ENCODE data around the gene VWDE.

Gene VWDE

DNA sequence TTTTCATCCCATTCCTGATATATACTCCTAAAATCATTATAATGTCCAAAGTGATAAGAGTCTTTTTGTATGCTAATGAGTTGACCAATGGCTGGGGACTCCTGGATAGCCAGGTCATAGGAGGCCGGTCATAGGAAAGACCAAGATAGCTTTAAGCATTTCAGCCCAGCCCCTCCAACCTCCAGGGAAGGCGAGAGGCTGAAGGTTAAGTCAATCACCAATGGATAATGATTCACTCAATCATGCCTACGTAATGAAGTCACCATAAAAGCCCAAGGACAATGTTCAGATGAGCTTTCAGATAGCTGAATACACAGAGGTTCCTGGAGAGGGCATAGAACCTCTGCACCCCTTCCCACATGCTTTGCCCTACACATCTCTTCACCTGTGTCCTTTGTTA, 75.7 kb downstream of the VWDE start:
- DNase-seq = no peak

DNA sequence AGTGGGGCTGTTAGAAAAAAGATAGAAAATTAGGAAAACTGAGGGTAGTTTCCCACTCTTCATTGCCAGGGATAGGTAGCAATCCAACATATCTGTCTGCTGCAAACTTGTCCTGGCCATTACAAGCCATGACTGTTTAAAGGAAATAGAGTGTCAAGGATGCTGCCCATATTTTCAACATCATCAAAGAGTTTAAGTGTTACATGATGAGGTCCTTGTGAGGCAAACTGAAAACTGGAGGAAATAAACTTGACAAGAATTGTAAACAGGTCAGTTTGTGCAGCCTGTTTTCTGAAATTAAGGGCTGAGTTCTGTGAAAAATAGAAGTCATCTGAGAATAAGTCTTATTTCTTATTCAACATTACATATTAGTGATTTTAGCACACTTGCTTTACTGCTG, 78.0 kb downstream of the VWDE start:
- DNase-seq = no peak

DNA sequence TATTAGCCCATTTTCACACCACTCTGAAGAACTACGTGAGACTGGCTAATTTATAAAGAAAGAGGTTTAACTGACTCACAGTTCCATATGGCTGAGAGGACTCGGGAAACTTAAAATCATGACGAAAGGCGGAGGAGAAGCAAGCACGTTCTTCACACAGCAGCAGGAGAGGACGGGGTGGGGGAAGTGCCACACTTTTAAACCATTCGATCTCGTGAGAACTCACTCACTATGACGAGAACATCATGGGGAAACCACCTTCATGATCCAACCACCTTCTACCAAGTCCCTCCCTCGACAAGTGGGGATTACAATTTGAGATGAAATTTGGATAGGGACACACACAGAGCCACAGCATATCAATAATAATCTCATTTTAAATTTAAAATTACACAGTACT, 80.2 kb downstream of the VWDE start:
- peak; percentile 16 for DNase-seq

DNA sequence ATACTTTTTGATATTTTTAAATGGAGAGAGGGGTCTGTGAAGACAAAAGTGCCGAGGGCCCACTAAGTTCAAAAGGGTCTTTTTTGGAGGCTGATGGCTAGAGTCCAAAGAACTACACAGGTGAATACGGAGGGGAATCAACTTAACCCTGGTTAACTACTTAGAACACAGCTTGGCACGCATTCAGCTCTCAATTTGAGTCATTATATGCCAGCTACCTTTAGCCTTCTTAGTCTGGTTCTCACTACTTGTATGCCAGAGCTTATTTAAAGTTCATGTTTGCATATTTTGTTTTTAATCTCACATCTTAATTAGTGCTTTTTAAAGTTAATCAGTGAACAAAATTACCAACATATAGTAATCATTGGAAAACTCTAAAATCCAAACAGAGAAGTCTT, 80.8 kb downstream of the VWDE start:
- no peak for DNase-seq

DNA sequence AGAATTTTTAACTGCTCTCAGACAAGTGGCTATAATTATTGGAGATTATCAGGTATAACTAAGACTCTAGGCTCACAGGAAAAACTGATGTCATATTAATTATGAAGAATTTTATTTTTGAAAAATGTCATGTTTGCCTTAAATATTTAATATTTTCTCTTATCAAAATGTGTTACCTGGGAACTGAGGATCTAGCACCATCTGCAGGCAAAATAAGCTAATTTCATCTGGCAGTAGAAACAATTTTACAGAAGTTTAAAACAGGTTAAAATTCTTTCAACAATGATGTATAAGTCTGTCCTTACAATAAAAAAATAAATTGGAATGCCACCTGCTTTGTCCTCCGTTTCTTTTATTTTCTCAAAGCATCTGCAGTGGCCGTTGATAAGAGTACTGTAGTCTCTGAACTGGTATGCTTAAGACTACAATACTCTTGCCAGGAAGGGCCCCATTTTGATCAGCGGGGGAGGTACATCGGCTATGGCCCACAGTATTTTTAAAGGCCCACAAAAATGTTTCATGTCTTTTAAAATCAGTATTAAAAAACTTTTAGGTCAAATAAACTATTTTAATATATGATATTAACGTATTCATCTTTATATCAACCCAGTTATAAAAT, 81.3 kb downstream of the VWDE start:
- DNase-seq = peak; percentile 34

DNA sequence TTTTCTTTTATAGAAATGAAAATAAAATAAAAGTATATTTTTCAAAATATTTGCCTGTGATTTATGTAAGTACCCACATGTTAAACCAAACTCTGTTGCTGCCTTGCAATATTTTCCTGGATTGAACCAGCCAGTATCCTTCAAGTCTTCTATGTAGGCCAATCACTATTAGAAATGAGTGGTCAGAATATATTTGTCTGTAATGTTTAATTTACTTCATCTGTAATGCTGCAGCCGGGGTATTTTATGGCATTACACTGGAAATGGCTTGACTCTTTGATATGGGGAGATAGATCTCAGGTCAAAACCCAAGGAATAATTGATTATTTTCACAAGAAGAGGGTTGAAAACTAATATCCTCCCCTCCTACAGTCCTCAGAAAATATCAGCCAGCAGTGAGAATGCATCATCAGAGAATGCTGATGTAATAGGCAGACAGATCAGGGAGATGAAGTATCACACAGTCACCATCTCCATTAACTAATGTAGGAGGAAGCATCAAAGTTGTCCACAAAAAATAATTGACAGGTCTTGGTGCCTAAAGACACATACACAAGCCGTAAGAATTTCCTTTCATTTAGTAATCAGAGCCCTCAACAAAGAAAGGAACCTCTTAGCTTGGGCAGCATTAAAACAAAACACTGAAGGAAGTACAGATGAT, 82.5 kb downstream of the VWDE start:
- DNase-seq = no peak

DNA sequence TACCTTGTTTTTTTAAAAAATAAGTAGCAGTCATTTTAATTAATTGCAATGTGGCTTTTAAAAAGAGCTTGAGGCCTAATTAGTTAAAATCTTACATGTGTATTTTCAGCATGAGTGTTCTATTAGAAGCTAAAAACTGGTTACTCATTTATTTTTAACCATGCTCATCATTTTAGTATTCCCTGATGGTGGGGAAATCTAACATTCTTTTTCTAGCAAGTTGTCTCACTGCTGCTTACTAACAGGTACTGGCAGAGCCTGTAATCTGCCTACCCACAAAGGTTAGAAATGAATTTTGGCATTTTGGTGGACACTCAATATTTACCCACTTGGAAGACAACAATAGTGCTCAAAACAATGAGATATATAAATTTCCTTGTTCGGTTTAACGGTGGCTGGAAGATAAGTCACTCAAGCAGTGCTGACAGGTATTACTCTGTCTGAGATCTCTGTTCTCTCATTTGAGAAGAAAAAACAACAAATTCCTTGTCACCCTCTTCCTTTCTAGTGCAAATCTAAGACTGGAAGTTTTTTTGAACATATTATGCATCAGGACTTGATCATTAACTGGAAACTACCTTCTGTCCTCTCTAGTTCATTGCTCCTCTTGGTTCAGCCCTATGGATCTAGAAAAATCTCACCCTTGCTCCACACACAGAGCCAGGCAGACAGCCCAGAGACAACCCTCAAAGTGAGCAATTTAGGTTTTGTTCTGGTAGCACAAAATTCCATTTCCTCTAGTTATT, 83.3 kb downstream of the VWDE start:
- DNase-seq = no peak

DNA sequence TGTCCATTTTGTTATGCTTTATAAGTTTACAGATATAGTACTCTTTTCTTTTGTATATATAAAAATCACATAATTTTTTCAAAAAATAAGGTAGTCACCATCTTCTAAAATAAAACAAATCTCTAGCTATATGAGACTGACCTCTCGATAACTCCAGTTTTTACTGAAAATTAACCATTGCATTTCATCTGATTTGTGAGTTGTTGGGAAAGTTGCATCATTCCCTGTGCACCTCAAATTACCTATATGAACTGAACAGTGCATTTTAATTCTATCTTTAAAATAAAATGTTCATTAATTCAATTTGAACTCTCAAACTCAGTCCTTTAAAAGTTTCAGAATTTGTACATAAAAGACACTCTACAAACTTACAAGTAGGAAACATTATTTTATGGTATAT, 86.0 kb downstream of the VWDE start:
- no peak for DNase-seq

DNA sequence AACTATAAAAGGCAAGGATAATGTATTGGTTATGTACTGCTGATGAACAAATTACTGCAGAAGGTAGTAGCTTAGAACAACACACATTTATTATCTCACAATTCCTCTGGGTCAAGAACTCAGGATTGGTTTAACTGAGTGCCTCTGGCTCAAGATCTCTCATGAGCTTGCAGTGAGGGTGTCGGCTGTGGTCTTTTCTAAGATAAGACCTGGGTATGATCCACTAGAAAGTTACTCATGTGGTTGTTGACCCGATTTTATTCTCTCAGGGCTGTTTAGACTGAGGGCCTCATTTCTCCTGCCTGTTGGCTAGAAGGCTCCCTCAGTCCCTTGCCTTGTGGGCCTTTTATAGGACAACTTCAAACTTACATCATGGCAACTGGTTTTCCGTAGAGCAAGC, 86.7 kb downstream of the VWDE start:
- no peak for DNase-seq

DNA sequence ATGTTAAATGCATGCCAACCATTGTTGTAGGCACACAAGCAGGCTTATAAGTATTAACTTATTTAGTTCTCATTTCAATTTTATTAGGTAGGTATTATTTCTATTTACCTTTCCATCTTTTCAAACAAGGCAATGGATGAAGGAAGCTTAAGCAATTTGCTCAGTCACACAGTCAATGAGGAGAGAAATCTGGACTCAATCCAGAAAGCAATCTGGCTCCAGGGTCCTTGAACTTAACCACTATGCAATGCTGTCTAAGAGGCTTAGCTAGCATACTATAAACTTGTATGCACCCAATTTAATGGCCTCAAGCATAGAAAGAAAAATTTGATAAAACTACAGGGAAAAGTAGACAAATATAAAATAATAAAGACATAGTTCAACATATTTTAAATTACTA, 88.6 kb downstream of the VWDE start:
- DNase-seq = peak; percentile 26

DNA sequence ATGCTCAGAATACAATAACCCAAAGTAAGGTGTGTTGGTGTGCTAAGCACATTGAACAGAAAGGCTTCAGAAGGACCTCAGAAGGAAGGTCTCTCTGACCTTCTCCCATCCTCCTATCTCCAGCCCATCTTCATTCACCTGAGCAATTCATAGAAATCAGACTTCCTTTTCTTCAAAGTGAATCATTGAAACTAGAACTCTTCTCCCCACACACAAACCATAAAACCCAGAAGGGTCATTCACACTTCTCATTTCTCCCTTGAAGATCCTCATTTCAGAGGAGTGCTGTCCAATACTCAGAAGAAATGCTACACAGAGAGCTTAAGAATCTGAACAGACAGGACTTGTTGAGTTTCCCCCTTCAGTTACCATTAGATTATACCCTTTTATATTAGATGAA, 89.5 kb downstream of the VWDE start:
- DNase-seq = no peak

DNA sequence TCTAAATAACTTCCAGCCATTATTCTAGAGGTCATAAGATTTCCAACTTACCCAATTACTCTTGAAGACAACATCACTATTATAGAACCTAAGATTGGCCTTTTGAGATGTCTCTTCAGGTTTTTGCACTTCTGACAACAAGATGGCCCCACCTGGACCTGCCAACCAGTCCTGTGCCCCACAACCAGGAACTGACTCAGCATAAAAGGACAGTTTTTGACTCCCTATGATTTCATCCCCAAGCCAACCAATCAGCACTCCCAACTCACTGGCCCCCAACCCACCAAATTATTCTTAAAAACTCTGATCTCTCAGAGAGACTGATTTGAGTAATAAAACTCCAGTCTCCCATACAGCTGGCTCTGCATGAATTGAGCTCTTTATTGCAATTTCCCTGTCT, 98.2 kb downstream of the VWDE start:
- DNase-seq = no peak

DNA sequence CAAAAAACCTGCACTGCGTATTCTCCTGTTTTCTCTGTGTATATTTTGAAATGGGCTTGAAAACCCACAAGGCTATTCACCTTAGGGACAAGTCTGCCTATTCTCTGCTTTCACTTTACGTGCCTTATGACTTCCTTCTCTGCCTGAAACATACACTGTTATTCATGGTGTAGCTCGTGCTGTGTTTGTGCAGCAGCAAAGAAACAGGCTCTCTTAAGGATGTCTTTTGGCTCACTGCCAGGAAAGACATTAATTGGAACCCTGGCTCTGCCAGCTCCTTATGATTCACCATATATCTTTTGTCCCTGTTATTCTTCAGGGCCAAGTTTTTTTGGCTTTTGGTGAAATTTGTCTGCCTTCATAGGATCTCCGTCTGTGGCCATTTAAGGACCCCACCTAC, 100.2 kb downstream of the VWDE start:
- DNase-seq = peak; percentile 78

DNA sequence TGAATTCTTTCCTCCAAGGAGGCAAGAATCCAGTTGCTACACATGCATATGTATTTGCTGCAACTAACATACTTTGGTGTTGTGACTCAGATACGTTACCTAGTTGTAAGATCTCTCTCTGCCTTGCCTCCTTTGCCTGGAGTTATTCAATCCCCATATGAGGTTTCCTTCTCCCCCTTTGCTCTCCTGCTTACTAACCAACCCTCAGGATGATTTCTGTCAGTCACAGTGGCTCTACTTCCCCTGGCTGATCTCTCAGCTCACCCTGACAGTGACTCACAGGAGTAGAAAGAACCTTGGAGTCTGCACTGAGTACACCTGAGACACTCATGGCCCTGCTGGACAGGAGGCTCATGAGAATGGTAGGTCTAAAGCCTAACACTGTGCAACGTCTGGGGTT, 100.6 kb downstream of the VWDE start:
- DNase-seq = no peak

DNA sequence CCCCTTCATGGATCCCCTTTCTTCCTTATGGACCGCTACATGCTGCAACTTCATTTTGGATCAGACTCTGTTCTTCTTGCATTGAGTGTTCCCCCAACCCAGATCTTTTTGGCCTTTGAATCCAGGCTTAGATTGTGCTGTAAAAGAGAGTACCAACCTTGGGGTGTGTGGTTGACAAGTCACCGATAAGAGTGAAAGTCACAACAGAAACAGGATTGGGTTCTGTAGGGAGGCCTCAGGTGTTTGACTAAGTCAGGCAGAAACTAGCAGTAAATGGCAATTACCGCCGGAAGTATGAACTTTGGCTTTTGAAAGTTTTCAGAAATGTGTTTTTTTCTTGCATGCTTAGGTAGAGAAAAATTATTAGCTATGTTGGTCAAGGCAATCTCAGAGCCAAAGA, 103.2 kb downstream of the VWDE start:
- DNase-seq = no peak

DNA sequence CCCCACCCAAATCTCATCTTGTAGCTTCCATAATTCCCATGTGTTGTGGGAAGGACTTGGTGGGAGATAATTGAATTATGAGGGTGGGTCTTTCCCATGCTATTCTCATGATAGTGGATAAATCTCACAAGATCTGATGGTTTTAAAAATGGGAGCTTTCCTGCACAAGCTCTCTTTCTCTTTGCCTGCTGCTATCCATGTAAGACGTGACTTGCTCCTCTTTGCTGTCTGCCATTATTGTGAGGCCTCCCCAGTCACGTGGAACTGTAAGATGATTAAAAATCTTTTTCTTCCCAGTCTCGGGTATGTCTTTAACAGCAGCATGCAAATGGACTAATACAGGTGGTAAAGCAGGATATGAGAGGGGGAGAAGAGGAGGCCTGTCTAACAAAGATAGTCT, 104.3 kb downstream of the VWDE start:
- no peak for DNase-seq

DNA sequence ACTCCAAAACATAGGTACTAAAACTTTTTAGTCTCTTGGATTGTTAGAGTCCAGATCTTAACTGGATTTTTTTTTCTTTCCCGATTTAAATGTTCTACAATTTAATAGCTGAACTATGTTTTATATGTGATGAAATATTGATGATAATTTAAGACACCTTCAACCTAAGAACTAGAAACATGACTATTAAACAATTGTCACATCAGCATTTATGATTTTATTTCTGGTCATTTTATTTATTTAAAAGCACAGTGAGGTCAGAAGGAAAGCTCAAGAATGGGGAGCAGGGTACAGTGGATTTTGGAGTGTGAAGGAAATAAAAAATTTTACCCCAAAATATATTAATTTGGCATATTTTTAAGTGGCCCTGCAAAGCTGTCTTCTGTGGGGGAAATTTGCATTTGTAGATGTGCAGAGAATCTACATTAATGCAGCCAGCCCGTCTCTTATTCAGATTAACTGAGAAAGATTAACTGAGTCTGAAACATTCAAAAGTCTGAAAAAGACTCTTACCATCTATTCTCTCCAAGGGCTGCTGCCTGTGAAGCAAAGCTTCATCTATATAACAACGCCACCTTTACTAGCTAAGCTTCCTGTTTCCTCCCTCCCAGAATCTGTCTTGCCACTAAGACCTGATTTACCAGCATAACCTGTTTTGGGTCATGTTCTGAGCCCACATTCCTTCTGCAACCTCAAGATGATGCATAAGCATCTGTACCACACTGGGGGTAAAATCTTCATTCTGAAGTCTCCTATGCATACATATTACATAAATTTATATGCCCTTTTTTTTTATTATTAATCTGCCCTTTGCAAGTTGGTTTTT, 106.2 kb downstream of the VWDE start:
- DNase-seq = no peak

DNA sequence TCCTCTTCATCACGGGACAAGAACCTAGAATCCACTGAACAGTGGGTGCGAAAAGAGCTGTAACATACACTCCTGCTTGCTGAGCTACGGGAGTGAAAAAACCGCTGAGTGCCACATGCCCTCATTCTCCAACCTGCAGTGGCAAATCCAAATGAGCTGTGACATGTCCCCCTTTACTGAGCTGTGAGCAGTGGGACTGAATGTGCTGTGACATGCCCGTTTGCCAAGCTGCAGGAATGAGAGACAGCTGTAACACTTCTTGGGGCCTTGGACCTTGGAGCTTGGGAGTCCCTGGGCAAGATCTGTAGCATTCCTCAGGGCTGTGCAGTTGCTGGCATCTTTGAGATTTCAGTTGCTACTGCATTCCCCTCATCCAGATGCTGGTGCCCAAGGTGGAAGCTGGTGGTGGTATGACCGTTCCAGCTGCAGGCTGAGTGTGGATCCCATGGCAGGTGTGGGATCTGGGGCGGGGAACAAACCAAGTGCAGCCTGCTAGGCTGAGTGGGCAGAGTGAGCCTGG, 107.6 kb downstream of the VWDE start:
- DNase-seq = no peak

DNA sequence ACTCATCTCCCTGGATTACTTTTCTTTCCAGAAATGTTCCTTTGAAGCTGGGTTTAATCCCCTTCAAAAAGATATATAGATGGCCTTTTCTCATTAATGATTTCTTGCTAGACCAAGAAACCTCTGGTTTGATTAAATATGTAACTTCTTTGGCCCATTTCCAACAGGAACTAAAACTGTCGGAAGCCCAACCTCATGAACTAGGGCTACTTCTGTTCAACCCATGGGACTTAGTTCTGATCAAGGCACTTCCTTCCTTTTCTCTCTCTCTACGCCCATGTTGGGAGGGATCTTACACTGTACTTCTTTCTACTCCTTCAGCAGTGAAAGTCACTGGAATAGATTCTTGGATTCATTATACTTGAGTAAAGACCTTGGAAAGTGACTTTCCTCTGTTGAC, 109.0 kb downstream of the VWDE start:
- no peak for DNase-seq

DNA sequence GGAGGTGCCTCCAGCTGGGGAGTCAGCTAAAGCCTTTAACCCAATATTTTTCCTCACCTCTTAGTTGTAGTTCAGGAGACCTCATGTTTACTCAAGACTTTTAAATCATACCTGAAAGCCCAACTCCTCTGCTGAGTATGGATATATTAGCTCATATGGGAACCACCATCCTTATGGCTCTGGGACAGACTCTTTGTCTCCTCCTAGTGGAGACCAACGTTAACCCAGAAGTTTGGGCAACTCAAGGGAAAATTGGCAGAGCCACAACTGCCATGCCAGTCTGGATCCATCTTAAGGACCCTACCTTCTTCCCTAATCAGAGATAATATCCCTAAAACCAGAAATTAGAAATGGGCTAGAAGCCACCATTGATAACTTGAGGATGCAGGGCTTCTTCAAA, 111.8 kb downstream of the VWDE start:
- no peak for DNase-seq

DNA sequence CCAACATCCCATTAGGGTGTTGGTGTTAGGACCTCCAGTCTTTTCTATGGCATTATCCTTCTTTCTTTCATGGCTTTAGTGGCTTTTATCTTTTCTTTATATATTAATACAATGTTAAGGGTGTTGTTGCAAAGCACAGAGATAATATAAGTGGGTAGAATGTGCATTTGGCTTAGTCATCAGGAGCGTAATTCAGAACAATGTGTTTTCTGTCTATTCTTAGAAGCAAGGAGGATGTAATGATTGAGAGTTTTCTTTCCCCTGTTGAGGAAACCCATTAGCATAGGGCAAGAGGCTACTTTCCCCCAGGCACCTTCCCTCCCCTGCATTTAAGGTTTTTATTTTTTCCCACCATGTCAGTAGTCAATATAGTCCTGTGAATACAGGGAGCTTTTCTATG, 112.9 kb downstream of the VWDE start:
- DNase-seq = no peak

DNA sequence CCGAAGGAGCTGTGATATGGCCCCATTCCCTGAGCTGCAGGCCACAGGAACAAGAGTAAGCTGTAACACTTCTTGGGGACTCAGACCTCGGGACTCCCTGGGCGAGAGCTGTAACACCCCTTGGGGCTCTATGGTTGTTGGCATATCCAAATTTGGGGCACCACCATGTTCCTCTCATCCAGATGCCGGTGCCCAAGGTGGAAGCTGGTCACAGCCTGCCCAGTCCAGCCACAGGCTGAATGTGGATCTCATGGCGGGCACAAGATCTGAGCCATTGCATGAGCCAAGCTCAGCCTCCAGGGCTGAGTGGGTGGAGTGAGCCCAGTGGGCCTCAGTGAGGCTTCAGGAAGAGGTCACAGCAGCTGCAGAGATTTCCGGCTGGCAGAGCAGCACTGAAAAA, 113.7 kb downstream of the VWDE start:
- no peak for DNase-seq

DNA sequence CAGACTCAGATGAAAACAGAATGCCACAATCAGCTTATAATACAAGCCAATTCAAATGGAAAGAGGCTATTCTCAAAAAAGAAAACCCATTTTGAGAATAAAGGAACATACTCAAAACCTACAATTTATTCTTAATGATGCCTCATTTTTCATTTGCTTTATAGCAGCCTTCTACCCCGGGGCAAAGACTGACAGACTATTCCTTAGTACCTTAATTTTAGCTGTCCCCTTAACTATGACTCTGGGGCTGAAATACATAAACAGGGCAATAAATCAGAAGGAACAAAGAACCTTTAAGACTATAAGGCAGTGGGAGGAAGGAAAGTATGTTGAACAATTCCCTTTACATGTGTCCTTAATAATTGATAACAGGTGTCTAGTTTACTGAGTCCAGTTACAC, 115.8 kb downstream of the VWDE start:
- DNase-seq = peak; percentile 94

Data from NCI-H2227 treated with DMSO at 0.1 percent for 48 hours (cell line).